HCT116 (cell line): ENCODE results near the gene STX1B.

ENCODE experiments used
- CEBPB ChIP-seq: IDR thresholded peaks from 2 replicates; pipeline ENCODE4 v1.6.1; 2012; ENCODE audit warnings: low read depth
- CTCF ChIP-seq, 3 experiments: fragments of 200-600 bp in 1 of 3; sonication (generic) in 1 of 3; IDR thresholded peaks in 2 of 3; conservative IDR thresholded peaks in 1 of 3; 2 replicates each; pipeline ENCODE4 v1.5.1; 2012 to 2017; ENCODE audit warnings: low read depth in 2 of 3, low read length in 2 of 3, antibody characterized with exemption in 1 of 3, borderline replicate concordance in 1 of 3, control low read depth in 1 of 3, mild to moderate bottlenecking in 1 of 3, mixed read lengths in 1 of 3, mixed run types in 1 of 3, moderate library complexity in 1 of 3; ENCODE audit not compliant: insufficient read depth in 1 of 3
- POLR2A ChIP-seq: IDR thresholded peaks from 2 replicates; pipeline ENCODE4 v1.7.0; 2011; ENCODE audit warnings: borderline replicate concordance; ENCODE audit not compliant: insufficient read depth, insufficient read length; ENCODE audit errors: extremely low read depth
- POLR2AphosphoS5 ChIP-seq: IDR thresholded peaks from 2 replicates; pipeline ENCODE4 v1.6.1; 2011; ENCODE audit warnings: mild to moderate bottlenecking, low read depth, low read length, moderate library complexity
- RAD21 ChIP-seq: IDR thresholded peaks from 2 replicates; pipeline ENCODE4 v1.6.1; 2012; ENCODE audit warnings: low read depth, mild to moderate bottlenecking
- SIN3A ChIP-seq: IDR thresholded peaks from 2 replicates; pipeline ENCODE4 v1.6.1; 2012; ENCODE audit warnings: low read depth
- YY1 ChIP-seq: IDR thresholded peaks from 2 replicates; pipeline ENCODE4 v1.6.1; 2011; ENCODE audit warnings: low read length, low read depth, moderate library complexity, mild to moderate bottlenecking; ENCODE audit not compliant: insufficient replicate concordance; ENCODE audit errors: extremely low read depth
- TF ChIP-seq, protein P1 (sequence below): IDR thresholded peaks from 2 replicates; pipeline ENCODE4 v1.6.1; 2012

GRCh38 chr16:31023627-31024226 is 13.3 kb upstream of the STX1B start:
- TF ChIP-seq, protein P1, sequence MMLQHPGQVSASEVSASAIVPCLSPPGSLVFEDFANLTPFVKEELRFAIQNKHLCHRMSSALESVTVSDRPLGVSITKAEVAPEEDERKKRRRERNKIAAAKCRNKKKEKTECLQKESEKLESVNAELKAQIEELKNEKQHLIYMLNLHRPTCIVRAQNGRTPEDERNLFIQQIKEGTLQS = no peak
- TF ChIP-seq CTCF (IDR thresholded peaks at IDR 0.05 in 2 of 3, conservative IDR thresholded peaks at IDR 0.05 in 1 of 3; ENCODE audit: borderline replicate concordance in 1 of 3, insufficient read depth in 1 of 3, low read depth in 2 of 3, low read length in 2 of 3) (no peak), POLR2AphosphoS5 (no peak), YY1 (no peak), CEBPB (no peak), POLR2A (no peak), SIN3A (no peak), RAD21 (no peak)
